Right lobe of liver (tissue), 6 donors: ENCODE results near the gene TFPT. TPM values are rescaled to one million over a fixed set of nuclear protein-coding genes. Genes with fewer than 3 reads are reported as not detected.
"Not testable (repeated sequence)": the region's sequence is repeated elsewhere in the genome, so short reads cannot be mapped to it uniquely, and the experiment has no call there.

Experiments used
- ATAC-seq, 4 donors: fragments of 200-7000 bp; cut with Tn5 transposase; one replicate each; pipeline ENCODE4 v1.9.1; 2020; ENCODE audit warnings: mild to moderate bottlenecking in 4 of 4, moderate library complexity in 4 of 4
- DNase-seq, 3 donors: peaks; one replicate each; pipeline ENCODE4 v3.0.0-alpha.2; 2020
- H3K27ac ChIP-seq, 3 donors: fragments of 200-600 bp; one replicate each; pipeline ENCODE4 v1.8.0; 2022
- H3K27me3 ChIP-seq, 2 donors: fragments of 200-600 bp; one replicate each; pipeline ENCODE4 v1.8.0; 2022
- H3K36me3 ChIP-seq, 4 donors: fragments of 200-600 bp; sonication (generic) in 1 of 4; one replicate each; pipeline versions ENCODE4 v1.5.1 to v1.8.0; 2017 to 2022; ENCODE audit warnings: control low read depth in 1 of 4
- H3K4me1 ChIP-seq, 4 donors: fragments of 200-600 bp; sonication (generic) in 1 of 4; one replicate each; pipeline versions ENCODE4 v1.5.1 to v1.8.0; 2017 to 2022; ENCODE audit warnings: control low read depth in 1 of 4
- H3K4me3 ChIP-seq, 3 donors: fragments of 200-600 bp; one replicate each; pipeline ENCODE4 v1.8.0; 2022
- H3K9me3 ChIP-seq, 4 donors: fragments of 200-600 bp; sonication (generic) in 1 of 4; one replicate each; pipeline versions ENCODE4 v1.5.1 to v1.8.0; 2017 to 2022; ENCODE audit warnings: control low read depth in 1 of 4
- CTCF ChIP-seq, 4 donors: fragments of 200-600 bp in 3 of 4; fragments of 450-650 bp in 1 of 4; IDR thresholded peaks; one replicate each; pipeline versions ENCODE4 v1.5.1 to v1.8.0; 2016 to 2022; ENCODE audit warnings: antibody characterized with exemption in 4 of 4, mild to moderate bottlenecking in 2 of 4
- POLR2A ChIP-seq: fragments of 450-650 bp; IDR thresholded peaks from one replicate; pipeline ENCODE4 v1.6.1; 2017; ENCODE audit warnings: antibody characterized with exemption, mild to moderate bottlenecking
- WGBS: methylation state at CpG from one replicate; pipeline ENCODE4 v1.1.6; 2018; ENCODE audit warnings: low coverage, low lambda C conversion rate; ENCODE audit not compliant: insufficient coverage; ENCODE audit errors: missing lambda C conversion rate; 5-methylcytosine and 5-hydroxymethylcytosine counted together
- intact Hi-C, 2 donors: fragments of 100-400 bp; cut with DNase I; formaldehyde crosslinking; loops; one replicate each; pipeline versions ENCODE4 v1.11.2 to v1.14.1; 2022
- total RNA-seq, 6 experiments: library from RNA; depleted of rRNA in 2 of 6; stranded (reverse); fragments of >200 nt in 2 of 6; fragmentation: NEBNext Ultra II Directional in 3 of 6; extraction: Animal tissue kit (Norgen Biotek cat#: 25700) in 3 of 6; gene quantifications; one replicate each; pipeline versions ENCODE4 v1.1.0 to v1.2.4, GENCODE V29; 2016 to 2023
- donor health status: DM: no; HTN: yes; CAD: no.
- donor health status: DM: no; HTN: no; CAD: no.
- donor health status: DM: no; HTN: no; CAD: no.
- donor health status: DM: no; HTN: yes; CAD: no.
- donor health status: DM: no; HTN: yes; CAD: no.

The TFPT gene
- total RNA-seq, 6 experiments from 2014 or later: 3.5 to 8.2 (median 5.7) TPM

GRCh38 chr19:54105796-54106195 lies 9.7 kb downstream of the TFPT start:
- peaks cover 0 to 41% (median 13%) of the 10 kb centered on the region in 4 donors for H3K36me3 ChIP-seq
- H3K27ac ChIP-seq: no peak overlapping the region
- intact Hi-C loops: no loop called here
- no peak for ATAC-seq
- no peak for DNase-seq
- 90% methylated on average over 9 of the region's 10 CpGs for WGBS
- H3K4me1 ChIP-seq: peaks cover 0 to 6% (median 0%) of the 10 kb centered on the region in 4 donors
- TF ChIP-seq CTCF (IDR thresholded peaks at IDR 0.05): no peak
- no peak for TF ChIP-seq POLR2A
- H3K9me3 ChIP-seq: no peaks in the 10 kb centered on the region
- no peaks in the 10 kb centered on the region for H3K27me3 ChIP-seq
- no peak overlapping the region for H3K4me3 ChIP-seq

GRCh38 chr19:54104998-54105715 lies 10.3 kb downstream of the TFPT start:
- no peak overlapping the region for H3K27ac ChIP-seq
- H3K4me1 ChIP-seq: peaks cover 0 to 6% (median 0%) of the 10 kb centered on the region in 4 donors
- H3K9me3 ChIP-seq: no peaks in the 10 kb centered on the region
- ATAC-seq: no peak
- 45% methylated on average over 10 of the region's 11 CpGs for WGBS
- no peak overlapping the region for H3K4me3 ChIP-seq
- peaks cover 0 to 36% (median 12%) of the 10 kb centered on the region in 4 donors for H3K36me3 ChIP-seq
- TF ChIP-seq POLR2A (no peak), CTCF (IDR thresholded peaks at IDR 0.05) (no peak)
- no peak for DNase-seq
- H3K27me3 ChIP-seq: no peaks in the 10 kb centered on the region
- intact Hi-C loops: no loop called here

GRCh38 chr19:54102421-54103169 lies 12.9 kb downstream of the TFPT start, which contains the start of gene NDUFA3:
NDUFA3 (plus strand) TSS chr19:54102855; CDS start chr19:54102879, 24 bp downstream.
- intact Hi-C loops: no loop called here
- ATAC-seq (peak; percentile 98 to 100 (median 99)), DNase-seq (peak; percentile 98 to 99 (median 98))
- H3K9me3 ChIP-seq: no peaks in the 10 kb centered on the region
- H3K4me3 ChIP-seq: peak within 1 kb of the TSS; percentile 84 to 94 (median 87)
- peaks cover 0 to 6% (median 0%) of the 10 kb centered on the region in 4 donors for H3K4me1 ChIP-seq
- H3K36me3 ChIP-seq: peaks cover 0 to 13% (median 0%) of the 10 kb centered on the region in 4 donors
- under 1% methylated on average over 43 of the region's 54 CpGs for WGBS
- H3K27me3 ChIP-seq: no peaks in the 10 kb centered on the region
- peak within 1 kb of the TSS in 2 of 3 donors; percentile 11 to 18 for H3K27ac ChIP-seq
- no peak for TF ChIP-seq CTCF (IDR thresholded peaks at IDR 0.05)
- TF ChIP-seq POLR2A: peak; percentile 54

GRCh38 chr19:54100561-54100960 lies 14.9 kb downstream of the TFPT start, which contains the start of gene OSCAR:
OSCAR (minus strand) TSS chr19:54100803; CDS start chr19:54100792, 11 bp downstream.
- Histone ChIP-seq H3K27ac (no peak within 1 kb of the TSS), H3K4me1 (peaks cover 0 to 6% (median 0%) of the 10 kb centered on the region in 4 donors), H3K27me3 (no peaks in the 10 kb centered on the region), H3K36me3 (no peaks in the 10 kb centered on the region), H3K9me3 (no peaks in the 10 kb centered on the region), H3K4me3 (no peak within 1 kb of the TSS)
- 55% methylated on average over 3 of the region's 5 CpGs for WGBS
- ATAC-seq: peak in 2 of 4 donors; percentile 7 to 29
- TF ChIP-seq CTCF (IDR thresholded peaks at IDR 0.05) (no peak), POLR2A (no peak)
- intact Hi-C loops: no loop called here
- DNase-seq: no peak

- H3K4me1 ChIP-seq, intact Hi-C loops, DNase-seq, H3K36me3 ChIP-seq, H3K4me3 ChIP-seq, H3K27ac ChIP-seq, H3K9me3 ChIP-seq, ATAC-seq, H3K27me3 ChIP-seq: not testable (repeated sequence)
- WGBS: 73% methylated on average over 6 of the region's 9 CpGs
These were observed 15.6 kb downstream of the TFPT start for GRCh38 chr19:54099903-54100255.
